SK-MEL-5 (cell line): ENCODE measurements around the gene CTNNBL1. TPM values are rescaled to one million over a fixed set of nuclear protein-coding genes. Genes with fewer than 3 reads are reported as not detected.
"Not testable (repeated sequence)": the region's sequence is repeated elsewhere in the genome, so short reads cannot be mapped to it uniquely, and the experiment has no call there.

ENCODE experiments used
- DNase-seq: peaks from one replicate; pipeline ENCODE4 v3.0.0-alpha.2; 2016; ENCODE audit warnings: low read depth, low spot score
- in situ Hi-C: cut with HindIII; loops from 2 replicates; pipeline ENCODE4 v1.10.0; 2016; ENCODE audit warnings: low sequenced_read_pairs, high pct_unique_total_duplicates, low pct_unique_long_range_greater_than_20kb
- total RNA-seq: library from RNA; depleted of rRNA; stranded (reverse); fragments of >200 nt; shearing (Covaris generic); gene quantifications from 2 replicates; pipeline ENCODE4 v1.2.3, GENCODE V29; 2014

CTNNBL1 gene
- total RNA-seq, 1 experiment from 2014 or later = 38.7 TPM

- in situ Hi-C loops = no loop called here
- no peak for DNase-seq
These were observed 6.5 kb downstream of the CTNNBL1 start for GRCh38 chr20:37700301-37700700.

- DNase-seq, in situ Hi-C loops: not testable (repeated sequence)
These were observed 7.8 kb downstream of the CTNNBL1 start for GRCh38 chr20:37701676-37702075.

GRCh38 chr20:37702403-37703034 lies 8.7 kb downstream of the CTNNBL1 start:
- DNase-seq = no peak
- in situ Hi-C loops = no loop called here

- in situ Hi-C loops = no loop called here
- DNase-seq = no peak
These were observed 9.4 kb downstream of the CTNNBL1 start for GRCh38 chr20:37703035-37703845.

GRCh38 chr20:37704955-37705354 lies 11.1 kb downstream of the CTNNBL1 start:
- in situ Hi-C loops = no loop called here
- no peak for DNase-seq

GRCh38 chr20:37706298-37706697 lies 12.5 kb downstream of the CTNNBL1 start:
- in situ Hi-C loops = no loop called here
- no peak for DNase-seq

GRCh38 chr20:37711001-37711400 lies 17.2 kb downstream of the CTNNBL1 start:
- in situ Hi-C loops = no loop called here
- no peak for DNase-seq

- in situ Hi-C loops = no loop called here
- DNase-seq = no peak
These were observed 18.4 kb downstream of the CTNNBL1 start for GRCh38 chr20:37711994-37712964.

- in situ Hi-C loops = no loop called here
- DNase-seq = no peak
These were observed 19.6 kb downstream of the CTNNBL1 start for GRCh38 chr20:37713396-37713795.

GRCh38 chr20:37714978-37715672 lies 21.3 kb downstream of the CTNNBL1 start:
- in situ Hi-C loops = no loop called here
- DNase-seq = peak; percentile 70

GRCh38 chr20:37721751-37722150 lies 27.9 kb downstream of the CTNNBL1 start:
- in situ Hi-C loops = no loop called here
- DNase-seq = no peak

GRCh38 chr20:37722312-37722711 lies 28.5 kb downstream of the CTNNBL1 start:
- in situ Hi-C loops, DNase-seq: not testable (repeated sequence)

GRCh38 chr20:37723668-37724067 lies 29.8 kb downstream of the CTNNBL1 start:
- in situ Hi-C loops = no loop called here
- no peak for DNase-seq

GRCh38 chr20:37725165-37725564 lies 31.3 kb downstream of the CTNNBL1 start:
- no peak for DNase-seq
- in situ Hi-C loops = no loop called here

- in situ Hi-C loops = no loop called here
- no peak for DNase-seq
These were observed 32.0 kb downstream of the CTNNBL1 start for GRCh38 chr20:37725855-37726254.

- no peak for DNase-seq
- in situ Hi-C loops = no loop called here
These were observed 32.5 kb downstream of the CTNNBL1 start for GRCh38 chr20:37726321-37726720.
